ENCODE results near the gene C14orf119.

The C14orf119 gene

DNA sequence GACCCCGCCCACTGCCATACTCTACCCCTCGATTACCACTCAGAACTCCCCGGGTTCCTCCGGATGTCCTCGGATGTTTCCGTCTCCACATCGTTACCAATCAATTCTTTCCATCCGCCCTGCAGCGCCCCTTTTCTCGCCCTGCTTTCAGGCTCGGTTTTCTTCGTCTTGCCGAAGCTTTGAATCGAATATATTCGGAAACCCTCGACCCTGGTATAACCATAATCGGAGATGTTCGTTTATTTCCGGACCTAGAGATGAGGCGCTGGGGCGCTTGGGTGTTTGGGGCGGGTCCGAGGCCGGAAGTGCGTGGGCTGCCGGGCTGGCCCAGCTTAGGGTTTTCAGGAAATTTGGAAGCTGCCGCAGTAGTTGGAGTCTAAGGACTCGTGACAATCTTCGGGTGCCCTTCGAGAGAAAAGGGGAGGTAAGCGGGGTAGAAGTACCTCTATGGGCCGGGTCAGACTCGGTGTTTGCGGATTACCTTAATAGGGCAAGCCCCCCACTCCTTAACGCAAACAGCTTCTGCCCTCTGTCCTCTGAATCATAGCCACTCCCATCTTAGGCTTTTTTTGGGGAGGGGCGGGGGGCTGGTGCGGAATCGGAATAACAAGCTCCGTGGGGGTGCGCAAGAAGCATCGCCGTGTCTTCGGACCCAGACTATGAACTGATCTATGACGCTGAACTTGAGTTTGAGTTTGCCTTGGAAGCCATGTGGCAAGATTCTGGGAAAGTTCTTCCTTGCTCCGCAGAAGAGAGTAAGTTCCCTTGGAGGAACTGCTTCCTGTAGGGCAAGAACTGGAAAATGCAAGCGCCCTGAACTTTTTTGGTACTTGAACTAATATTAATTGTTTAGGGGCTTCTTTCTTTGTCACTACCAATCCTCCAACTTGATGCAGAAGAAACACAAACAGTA is at the start of gene C14orf119:
C14orf119 (plus strand) TSS at position 310 of the 913 bp plus-strand sequence. CDS start 2,154 bp downstream, outside the sequence.
- DNase-seq: peak; percentile 100

DNA sequence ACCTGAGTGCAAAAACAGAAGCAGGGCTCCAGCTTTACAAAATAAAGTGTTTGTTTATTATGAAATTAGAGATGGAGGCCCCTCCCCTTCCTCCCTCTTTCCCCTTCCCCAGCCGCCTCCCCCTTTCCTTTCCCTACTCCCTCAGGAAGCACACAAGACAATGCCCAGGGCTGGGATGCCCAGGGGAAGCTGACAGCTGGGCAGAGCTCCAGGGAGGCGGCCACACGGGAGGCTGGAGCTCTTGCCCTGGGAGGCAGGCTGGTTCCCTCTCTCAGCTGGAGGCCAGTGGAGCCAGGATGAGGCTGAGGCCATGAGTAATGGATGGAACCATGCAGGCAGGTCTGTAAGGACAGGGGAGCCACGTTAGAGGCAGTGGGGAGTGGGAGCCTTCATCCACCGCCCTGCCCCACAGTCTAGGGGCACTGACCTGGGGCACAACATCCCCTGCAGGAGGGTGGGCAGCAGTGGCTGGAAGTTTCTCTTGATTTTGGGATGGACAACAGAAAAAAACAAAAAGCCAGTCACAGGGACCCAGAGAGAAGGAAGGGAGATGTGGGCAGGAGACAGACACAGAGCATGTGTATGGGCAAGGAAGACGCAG is 48.2 kb upstream of the C14orf119 start:
- no peak for DNase-seq

- DNase-seq: no peak
Observed at GRCh38 chr14:23047751-23048693, 47.3 kb upstream of the C14orf119 start.

- no peak for DNase-seq
Observed at GRCh38 chr14:23049011-23049410, 46.3 kb upstream of the C14orf119 start.

DNA sequence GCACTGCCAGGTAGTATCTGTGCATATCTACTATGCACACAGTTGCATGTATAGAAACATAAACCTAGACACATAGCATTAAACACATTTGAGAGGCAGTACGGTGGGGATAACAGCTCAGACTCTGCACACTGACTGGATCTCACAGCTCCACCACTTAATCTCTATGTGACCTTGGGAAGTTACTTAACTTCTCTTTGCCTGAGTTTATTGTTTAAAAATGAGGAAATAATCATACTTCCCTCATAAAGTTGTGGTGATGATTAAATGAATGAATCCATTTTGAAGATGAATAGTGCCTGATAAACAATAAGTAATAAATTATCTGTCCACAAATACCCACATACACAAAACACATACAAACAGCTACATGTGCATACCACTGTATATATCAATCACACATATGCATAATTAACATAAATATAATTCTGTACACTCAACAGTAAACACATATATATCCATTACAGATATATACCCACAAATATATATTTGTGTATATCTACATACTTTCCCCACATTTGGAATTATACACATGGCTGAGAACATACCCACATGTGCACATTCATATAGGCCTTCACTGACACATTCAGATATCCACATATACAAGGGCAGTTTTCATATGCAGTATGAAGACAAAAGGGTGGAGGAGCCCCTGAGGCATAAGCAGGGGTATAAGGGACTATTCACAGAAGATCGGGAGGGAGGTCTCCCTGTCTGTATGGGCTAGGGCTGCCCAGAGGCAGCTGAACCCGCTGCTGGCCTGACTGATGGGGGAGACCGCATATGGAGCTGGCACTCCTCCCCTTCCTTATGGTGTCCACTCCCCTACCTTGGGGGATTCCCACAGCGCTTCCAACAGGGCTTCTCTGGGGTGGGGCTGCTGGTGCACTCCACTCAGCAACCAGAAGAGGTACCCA is 43.9 kb upstream of the C14orf119 start:
- no peak for DNase-seq

DNA sequence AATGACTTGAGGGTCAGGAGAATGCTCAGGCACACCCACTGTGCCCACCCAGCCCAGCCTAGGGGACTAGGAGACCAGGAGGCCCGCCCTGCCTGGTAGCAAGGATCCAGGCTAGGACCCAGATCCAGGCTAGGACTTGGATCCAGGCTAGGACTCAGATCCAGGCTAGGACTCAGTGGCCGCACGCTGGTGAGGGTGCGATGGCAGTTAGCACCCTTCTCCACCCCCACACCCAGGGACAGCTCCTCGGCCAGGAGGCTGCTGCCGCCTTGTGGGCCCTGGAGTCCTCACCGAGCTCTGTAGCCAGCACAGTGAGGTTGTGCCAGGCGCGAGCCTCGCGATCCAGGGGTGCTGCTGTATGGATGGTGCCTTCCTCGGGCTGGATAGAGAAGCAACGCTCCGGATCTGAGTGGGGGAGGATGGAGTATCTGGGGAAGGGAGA is 43.1 kb upstream of the C14orf119 start:
- no peak for DNase-seq

- DNase-seq: no peak
Observed at GRCh38 chr14:23052671-23053070, 42.6 kb upstream of the C14orf119 start.

- no peak for DNase-seq
Observed at GRCh38 chr14:23053426-23053825, 41.9 kb upstream of the C14orf119 start.

DNA sequence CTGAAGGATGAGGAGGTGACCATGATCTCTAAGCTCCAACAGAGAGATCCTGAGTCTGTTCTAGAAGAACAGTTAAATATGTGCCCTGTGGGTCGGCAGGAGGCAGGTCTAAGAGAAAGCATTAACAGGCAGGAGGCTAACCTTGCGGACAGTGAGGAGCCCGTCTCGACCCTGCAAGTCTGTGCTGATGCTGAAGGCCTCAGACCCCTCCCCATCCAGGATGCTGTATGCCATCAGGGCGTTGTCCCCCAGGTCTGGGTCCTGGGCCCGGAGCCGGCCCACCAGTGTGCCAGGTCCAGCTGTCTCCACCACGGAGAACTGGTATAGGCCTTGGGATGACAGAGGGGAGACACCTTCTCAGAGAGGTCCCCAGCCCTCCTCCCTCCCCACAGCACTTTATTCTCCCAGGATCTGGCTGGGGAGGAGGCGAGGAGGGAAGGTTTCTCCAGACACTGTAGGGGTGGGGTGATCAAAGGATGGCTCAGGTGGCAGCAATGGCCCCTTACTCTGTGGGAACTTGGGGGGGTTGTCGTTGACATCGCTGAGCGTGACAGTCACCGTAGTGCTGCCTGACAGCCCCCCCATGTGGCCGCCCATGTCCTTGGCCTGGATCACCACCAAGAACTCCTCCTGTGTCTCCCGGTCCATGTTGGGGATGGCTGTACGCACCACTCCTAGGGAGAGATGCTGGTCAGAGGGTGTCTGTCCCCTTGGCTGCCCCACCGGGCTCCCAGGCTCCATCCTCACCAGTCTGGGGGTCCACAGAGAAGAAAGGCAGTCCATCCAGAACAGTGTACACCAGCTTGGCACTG is 41.1 kb upstream of the C14orf119 start:
- no peak for DNase-seq

DNA sequence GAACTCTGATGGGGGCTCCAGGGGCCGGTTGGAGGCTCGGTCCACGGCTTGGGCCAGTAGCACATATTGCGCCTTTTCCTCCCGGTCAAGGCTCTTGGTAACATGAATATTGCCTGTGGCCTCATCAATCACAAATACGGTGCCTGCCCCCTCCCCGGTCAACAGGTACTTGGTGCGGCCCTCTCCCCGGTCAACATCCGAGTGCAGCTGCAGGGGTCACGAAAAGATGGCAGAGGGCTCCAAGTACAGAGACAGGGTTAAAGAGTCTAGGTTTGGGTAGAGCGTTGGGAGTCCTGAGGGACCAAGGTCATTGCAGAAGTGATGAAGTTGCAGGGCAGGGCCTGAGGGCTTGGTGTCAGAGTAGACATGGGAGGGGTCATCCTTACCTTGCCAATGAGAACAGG is 40.2 kb upstream of the C14orf119 start:
- DNase-seq: no peak

DNA sequence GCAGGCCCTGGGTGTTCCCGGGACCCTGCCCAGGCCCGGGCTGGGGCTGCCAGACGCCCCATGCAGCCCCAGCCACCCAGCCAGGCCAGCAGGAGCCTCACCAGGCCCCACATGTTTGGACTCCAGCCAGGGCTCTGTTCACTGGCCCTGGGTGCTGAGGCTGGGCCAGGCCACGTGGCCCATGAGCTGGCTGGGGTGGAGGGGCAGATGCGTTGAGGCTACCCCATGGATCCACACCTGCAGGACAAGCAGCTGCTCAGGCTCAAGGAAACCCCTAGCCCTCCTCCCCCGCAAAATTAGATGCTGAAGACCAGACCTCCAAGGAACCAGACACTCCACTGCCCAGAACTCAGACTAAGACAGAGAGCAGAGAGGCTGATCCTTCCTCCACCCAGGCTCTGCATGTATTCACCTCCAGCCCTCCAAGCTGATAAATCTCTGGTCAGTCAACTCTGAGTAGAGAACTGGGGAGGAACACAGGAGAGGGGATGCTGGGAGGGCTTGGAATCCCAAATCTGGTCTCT is 39.6 kb upstream of the C14orf119 start:
- peak; percentile 23 for DNase-seq

DNA sequence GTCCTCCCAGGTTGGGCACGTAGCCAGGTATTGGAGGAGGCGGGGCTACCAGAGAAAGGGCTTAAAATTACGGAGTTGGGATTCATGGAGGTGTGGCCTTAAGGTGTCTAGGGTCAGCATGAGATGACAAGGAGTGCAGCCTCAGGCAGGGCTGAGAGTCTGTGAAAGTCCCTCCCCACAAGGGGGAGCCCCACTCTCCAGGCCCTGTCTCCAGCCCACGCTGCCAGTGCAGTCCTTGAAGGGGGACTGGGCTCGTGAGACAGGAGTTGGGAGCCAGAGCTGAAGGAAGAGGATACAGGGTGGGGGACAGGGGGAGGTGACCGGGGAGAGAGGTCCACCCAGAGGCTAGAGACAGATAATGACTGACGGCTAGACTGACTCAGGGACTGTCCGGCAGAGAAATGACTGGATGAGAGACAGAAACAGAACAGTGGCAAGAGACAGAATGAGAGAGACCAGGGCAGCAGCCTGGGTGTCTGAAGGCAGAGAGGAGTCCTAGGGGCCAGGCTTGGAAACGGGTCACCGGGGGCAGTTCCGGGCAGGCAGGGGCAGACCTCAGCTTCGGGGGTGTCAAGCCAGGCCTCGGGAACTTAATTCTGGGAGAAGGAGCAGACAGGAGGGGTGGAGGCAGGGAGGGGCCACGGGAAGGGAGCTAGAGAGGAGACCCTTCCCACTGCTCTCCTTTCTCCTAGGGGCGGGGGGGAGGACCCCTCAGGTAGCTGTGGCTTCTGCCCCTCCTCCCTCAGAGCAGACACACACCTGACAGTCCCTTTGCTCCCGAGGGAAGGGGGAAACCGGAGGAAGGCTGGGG is 39.0 kb upstream of the C14orf119 start:
- DNase-seq: peak; percentile 82

DNA sequence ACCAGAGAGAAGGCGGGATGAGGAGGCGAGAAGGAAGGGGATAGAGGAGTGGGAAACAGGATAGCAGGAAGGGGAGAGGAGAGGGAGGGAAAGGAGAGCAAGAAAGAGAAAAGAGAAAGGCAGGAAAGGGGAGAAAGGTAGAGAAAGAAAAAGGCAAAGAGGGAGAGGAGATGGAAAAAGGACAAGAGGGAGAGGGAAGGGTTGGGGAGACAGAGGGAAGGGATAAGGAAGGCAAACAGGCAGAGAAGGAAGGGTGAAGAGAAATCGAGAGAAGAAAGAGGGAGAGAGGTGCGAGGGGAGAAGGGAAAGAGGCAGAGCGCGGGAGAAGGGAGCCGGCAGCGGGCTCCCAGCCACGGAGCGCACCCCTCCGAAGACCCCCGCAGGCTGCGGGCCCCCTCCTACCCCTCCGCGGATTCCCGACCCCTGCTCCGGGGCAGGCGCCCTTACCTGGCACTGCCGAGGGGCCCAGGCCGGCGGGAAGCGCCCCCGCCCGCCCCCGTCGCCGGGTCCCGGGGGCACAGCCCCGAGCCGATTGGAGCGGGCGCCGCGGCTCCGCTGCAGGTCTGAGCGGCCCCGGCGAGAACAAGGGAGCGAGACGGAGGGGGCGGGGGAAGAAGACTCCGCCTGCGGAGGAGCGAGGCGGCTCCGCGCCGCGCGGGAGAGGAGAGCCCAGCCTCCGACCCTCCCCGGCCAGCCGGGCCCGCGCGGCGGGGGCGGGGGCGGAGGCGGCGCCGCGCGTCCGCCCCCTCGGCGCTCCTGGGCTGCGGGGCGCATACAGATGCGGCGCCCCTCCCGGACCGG is 38.1 kb upstream of the C14orf119 start, which contains the start of gene CDH24:
CDH24 (minus strand) TSS at position 565 of the 801 bp plus-strand sequence. CDS start 1,787 bp downstream, outside the sequence.
- peak; percentile 71 for DNase-seq

GRCh38 chr14:23057757-23058653 is 37.3 kb upstream of the C14orf119 start:
- DNase-seq: peak; percentile 87

DNA sequence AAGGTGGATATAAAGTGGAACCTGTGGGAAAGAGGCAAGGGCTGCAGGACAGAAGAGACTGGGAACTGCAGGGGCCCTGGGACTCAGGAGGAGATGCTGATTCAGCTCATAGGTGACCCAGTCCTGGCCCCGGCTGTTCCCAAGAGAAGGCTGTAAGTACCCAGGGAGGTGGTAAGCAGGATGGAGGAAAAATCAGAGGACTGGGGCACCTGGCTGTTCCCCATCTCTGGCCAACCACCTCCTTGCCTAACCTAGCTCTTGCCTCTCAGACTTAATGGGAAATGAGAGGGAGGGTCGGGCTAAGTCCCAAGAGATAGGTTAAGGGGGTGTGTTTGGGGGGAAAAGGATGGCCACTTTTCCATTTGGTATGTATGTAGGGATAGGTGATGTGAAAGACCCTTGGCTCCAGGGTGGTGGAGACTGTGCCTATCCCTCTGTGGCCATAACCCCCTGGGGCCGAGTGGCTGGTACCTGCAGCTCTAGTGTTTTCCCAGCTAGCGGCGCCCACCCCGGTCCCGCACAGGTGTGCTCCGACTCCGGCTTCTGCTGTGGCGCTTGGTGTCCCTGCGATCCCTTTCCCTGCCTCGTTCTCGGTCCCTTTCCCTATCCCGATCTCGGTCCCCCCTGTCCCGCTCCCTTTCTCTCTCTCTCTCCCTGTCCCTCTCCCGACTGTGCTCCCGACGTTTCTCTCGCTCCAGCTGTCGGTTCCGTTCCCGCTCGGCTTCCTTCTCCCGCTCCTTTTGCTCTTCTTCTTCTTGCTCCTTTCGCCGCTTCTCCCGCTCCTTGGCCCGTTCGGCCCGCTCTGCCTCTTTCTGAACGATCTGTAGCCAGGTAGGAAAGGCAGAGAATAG is 36.4 kb upstream of the C14orf119 start:
- no peak for DNase-seq

DNA sequence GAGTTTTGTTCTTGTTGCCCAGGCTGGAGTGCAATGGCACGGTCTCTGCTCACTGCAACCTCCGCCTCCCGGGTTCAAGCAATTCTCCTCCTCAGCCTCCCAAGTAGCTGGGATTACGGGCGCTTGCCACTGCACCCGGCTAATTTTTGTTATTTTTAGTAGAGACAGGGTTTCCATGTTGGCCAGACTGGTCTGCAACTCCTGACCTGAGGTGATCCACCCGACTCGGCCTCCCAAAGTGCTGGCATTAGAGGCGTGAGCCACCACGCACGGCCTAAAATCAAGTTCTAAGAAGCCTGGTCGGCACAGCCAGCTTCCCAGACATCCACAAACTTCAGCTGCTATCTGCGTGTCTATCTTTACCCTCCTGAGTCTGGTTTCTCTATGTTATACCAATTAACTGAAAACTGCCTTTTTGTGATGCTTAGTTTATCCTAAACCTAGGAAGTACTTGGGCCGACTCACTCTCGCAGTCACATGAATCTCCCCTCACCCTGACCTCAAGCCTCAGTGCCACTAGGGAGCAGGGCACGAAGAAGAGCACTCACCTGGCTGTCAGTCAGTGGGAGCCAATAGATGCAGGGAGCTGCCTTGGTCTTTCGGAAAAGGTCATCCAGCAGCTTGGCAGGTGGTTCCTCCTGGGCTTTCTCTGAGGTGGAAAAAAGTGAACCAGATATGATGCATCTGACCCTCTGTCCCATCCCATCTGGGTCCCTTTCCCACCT is 34.6 kb upstream of the C14orf119 start:
- no peak for DNase-seq
